8988T (cell line): ENCODE measurements around the gene SHC2.
"Not testable (repeated sequence)": the region's sequence is repeated elsewhere in the genome, so short reads cannot be mapped to it uniquely, and the experiment has no call there.

Experiments used
- DNase-seq: peaks from one replicate; pipeline ENCODE4 v3.0.0; 2011

SHC2 gene

DNA sequence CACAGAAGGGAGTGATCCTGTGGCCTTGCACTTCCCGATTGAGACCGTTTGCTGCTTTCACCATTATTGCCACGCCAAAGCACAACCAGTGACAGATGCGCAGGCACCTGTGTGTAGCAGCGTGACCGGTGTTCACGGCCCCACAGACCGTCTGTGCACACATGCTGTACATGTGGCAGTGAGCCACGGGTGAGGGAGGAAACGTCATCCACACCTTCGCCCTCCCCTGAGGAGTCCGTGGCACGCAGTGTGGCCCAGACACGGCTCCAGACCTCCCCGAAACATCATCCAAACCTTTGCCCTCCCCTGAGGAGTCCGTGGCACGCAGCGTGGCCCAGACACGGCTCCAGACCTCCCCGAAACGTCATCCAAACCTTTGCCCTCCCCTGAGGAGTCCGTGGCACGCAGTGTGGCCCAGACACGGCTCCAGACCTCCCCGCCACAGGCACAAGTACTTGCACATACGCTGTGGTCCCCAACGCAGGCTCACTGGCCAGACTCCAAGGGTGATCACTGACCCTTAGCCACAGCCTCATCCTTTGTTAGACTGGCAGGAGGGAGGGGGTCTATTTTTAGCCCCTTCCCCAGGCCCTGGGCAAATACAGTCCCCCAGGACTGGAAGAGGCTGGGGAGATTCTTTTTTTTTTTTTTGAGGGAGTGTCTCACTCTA lies 7.9 kb upstream of the SHC2 start:
- no peak for DNase-seq

DNA sequence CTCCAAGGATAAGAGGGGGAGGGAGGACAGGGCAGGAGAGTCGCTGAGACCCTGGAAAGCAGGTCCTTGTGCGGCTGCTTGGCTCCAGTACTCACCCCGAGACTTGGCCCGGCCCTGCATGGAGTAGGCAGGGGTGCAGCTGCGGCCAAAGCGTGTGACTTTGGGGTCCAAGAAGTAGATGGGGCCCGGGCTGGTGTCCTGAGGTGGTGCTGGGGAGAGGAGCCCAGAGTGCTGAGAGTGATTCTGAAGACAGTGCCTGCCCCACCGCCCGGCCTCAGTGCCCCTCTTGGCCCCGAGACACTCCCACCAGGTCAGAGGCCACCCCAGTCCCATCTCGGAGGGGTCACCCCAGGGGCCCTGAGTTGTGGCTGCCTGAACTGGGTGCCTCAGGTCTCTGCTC lies 6.7 kb upstream of the SHC2 start:
- no peak for DNase-seq

DNA sequence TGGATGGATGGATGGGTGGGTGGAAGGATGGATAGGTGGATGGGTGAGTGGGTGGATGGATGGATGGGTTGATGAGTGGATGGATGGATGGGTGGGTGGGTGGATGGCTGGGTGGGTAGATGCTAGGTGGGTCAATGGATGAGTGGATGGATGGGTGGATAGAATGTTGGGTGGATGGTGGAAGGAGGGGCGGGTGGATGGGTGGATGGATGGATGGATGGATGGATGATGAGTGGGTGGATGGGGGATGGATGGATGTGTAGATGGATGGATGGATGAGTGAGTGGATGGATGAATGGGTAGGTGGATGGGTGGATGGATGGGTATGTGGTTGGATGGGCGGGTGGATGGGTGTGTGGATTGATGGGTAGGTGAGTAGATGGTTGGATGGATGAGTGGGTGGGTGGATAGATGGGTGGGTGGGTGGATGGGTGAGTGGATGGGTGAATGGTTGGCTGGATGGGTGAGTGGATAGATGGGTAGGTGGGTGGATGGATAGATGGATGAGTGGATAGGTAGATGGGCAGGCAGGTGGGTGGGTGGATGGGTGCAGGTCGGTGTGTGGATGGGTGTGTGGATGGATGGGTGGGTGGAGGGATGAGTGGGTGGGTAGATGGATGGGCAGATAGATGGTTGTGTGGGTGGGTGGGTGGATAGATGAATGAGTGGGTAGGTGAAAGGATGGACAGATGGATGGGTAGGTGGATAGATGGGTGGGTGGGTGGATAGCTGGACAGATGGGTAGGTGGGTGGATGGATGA lies 4.4 kb upstream of the SHC2 start:
- no peak for DNase-seq

GRCh38 chr19:464208-464545 lies 3.3 kb upstream of the SHC2 start:
- DNase-seq: no peak

DNA sequence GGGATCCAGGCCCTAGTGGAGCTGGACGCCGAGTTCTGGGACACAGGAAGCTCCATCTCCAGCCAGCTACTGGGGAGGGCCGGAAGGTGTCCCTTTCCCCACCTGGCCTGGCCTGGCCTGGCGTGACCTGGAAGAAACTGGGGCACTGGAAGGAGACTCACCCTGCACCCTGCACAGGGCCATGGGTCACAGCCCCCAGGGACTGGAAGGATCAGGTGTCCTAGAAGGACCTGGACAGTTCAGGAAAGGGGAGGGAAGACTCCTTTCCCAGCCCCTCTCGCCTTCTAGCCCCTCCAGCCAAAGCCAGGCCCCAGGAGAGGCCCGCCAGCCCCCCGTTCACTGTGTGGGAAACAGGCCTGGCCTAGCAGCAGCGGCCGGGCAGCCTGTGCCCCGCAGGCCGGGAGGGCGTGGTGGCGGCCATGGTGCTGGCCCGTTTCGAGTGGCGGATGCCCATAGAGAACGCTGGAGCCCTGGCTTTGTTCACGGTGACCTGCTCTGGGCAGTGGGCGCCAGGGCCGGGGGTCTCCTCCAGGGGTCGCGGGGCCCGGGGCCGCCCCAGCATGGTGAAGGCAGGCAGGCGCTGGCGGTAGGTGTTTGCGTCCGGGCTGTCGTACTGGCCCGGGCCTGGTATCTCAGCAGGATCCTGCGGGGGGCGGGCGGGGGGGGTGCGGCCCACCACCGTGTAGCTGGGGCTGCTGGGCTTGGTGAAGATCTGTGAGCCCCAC lies 2.8 kb upstream of the SHC2 start:
- DNase-seq: no peak

DNA sequence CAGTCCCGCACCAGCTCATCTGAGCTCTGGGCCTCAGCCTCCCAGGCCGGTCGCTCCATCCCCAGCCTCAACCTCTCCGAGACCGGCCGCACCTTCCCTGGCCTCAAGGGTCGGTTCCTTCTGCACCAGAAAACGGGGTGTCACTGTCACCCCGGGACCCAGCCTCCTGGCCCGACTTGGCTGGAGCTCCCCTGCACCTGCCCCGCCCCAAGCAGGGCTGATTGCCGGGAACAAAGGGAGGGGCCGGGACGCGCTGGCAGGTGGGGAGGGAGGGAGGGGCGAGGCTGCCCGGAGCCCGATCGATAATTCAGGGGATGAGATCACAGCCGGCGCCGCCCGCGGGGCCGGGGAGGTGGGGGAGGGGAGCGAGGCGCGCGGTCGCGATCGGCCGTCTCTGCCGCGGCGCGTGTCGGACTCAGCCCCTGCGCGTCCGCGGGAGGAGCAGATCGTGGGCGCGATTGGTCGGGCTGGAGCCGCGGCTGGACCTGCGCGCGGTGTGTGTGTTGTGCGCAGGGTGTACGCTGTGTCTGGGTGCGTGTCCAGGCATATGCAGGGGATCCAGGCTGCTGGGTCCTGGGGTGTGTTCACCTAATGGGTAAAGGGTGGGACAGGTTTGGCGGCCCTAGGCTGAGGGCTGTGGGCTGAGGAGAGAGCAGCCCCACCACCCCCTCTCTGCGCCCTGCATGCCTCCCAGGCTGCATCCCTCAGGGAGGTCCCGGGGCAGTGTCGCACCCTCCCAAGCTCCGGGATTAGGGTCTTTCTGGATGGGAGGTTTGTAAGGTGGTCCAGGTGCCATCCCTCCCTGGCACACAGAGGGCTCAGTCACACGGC lies 1.1 kb upstream of the SHC2 start:
- DNase-seq: no peak

DNA sequence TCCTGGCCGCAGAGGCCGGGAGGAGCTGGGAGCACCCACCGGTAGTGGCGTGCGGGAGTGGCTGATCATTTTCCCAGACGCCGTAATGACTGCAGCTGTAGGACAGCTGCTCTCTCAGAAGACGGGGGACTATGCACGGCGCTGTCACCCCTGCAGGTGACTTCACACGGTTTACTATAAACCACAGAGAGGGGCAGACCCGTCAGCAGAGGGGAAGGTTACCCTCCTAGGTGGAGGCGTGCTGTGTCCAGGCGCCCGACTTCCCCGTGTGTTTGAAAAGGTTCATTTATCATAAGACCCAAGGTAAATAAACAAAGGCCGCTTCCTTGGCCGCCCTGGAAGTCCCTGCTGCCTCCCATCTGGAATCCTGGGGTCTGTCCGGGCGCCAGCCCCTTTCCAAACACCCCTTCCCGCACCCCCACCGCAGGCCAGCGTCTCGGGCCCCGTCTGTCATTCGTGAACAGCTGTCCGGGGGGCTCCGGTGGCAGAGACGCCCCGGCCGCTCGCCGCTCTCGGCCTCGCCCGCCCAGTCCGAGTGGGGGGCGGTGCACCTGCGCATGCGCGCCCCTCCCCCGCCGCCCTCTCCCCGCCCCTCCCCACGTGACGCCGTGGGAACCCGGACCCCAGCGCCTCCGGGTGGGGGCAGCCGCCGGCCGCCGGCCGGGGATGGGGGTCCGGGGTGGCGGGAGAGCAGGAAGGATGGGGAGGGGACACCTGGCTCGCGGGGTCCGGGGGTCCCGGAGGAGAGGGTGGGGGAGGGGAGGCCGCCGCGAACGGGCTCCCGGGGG lies 915 bp downstream of the SHC2 start:
- DNase-seq: peak; percentile 98

- DNase-seq: no peak
These were observed 2.5 kb downstream of the SHC2 start for GRCh38 chr19:458091-459042.

GRCh38 chr19:457636-458035 lies 3.2 kb downstream of the SHC2 start:
- no peak for DNase-seq

- no peak for DNase-seq
These were observed 4.2 kb downstream of the SHC2 start for GRCh38 chr19:456547-457110.

DNA sequence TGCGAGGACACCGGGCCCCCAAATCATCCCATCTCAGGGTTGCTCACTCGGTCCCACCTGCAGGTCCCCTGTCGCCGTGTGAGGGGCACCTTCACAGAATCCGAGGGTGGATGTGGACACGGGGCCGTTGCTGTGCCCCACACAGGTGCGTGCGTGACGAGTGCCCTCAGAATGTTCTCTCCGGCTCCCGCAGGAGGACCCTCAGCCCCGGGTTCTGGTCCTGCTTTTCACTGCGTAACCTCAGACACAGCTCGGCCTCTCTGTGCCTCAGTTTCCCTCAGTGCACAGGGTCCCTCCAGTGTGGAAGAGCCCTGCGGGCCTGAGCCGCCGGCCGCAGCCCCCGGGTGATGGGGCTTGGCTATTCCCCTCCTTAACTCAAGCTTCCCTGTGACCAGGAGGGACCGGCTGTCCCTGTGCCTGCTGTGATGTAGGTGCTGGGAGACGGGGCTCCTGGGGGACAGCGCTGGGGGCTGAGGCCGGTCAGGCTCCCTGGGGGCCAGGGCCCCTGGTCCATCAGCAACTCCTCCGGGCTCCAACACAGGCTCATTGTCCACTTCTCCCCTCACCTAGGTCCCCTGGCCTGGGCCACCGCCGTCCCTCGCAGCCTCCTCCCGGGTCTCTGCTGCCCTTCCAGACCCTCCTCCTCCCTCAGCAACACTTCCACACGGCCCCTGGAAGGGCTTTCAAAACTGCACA lies 4.8 kb downstream of the SHC2 start:
- no peak for DNase-seq

DNA sequence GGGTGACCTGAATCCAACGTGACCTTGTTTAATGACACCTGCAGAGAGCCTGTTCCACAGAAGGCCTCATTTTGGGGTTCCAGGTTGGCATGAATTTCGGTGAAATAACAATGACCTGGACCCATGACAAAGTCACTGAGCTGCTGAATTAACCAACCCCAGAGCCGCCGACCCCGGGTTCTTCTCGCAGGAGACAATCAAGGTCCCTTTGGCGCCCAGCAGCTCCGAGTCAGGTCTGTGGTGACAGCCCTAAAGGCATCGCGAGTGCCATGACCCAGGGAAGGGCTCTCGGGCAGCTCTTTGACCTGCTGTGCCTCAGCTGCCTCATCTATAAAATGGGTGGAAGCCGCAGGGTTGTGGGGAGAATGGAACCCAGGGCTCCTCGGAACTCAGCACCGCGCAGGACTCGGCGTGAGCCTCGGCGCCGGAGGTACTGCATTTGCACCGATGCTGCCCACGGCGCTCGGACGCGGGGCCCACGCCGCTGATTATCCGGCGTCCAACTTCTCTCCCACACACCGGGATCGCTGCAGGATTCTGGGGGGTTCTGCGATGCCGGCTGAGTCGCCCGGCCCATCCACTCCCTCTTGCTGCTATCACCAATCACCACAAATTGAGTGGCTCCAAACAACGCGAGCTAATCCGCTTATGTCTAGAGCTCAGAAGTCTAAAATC lies 5.7 kb downstream of the SHC2 start:
- DNase-seq: no peak

DNA sequence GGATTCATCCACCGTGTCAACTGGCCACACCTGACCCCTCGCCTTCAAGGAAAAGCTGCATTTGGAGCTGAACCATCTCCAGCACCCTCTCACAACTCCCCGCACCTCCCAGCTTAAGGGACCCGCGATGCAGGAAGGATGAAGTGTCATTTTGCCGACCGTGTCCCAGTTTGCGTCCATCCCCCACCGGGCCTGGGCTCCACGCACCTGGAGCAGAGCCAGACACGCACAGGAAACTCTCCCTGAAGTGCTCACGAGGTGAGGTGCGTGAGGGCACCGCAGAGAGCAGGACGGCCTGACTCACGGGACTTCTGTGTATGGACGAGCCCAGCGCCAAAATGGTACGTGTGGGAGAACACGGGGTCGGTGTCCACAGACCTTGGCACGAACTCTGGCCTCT lies 7.2 kb downstream of the SHC2 start:
- no peak for DNase-seq

GRCh38 chr19:452829-453228 lies 8.0 kb downstream of the SHC2 start:
- DNase-seq: no peak

DNA sequence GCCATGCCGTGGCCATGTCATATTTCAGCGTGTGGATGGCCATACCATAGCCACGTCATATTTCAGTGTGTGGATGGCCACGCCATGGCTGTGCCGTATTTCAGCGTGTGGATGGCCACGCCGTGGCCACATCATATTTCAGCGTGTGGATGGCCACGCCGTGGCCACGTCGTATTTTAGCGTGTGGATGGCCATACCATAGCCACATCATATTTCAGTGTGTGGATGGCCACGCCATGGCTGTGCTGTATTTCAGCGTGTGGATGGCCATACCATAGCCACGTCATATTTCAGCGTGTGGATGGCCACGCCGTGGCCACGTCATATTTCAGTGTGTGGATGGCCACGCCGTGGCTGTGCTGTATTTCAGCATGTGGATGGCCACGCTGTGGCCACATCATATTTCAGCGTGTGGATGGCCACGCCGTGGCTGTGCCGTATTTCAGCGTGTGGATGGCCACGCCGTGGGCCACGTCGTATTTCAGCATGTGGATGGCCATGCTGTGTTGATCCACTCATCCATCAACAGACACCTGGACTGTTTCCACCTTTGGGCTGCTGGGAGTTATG lies 9.8 kb downstream of the SHC2 start:
- DNase-seq: not testable (repeated sequence)

DNA sequence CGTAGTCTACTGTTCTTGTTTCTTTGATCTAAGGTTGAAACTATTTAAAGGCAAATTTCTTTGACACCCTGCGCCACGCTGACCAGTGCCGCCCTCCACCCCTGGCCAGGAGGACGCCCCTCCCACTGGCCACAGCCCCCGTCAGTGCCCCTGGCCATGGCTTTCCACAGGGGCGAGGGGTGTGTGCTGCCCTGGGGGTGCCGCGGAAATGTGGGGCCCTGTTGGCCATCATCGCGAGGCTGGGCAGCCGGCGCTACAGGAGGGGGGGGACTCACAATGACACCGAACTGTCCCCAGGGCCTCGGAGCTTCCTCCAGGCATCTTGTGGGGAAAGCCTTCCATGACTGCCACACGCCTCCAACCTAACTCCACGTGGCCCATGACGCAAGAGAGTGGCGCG lies 10.9 kb downstream of the SHC2 start:
- DNase-seq: no peak

DNA sequence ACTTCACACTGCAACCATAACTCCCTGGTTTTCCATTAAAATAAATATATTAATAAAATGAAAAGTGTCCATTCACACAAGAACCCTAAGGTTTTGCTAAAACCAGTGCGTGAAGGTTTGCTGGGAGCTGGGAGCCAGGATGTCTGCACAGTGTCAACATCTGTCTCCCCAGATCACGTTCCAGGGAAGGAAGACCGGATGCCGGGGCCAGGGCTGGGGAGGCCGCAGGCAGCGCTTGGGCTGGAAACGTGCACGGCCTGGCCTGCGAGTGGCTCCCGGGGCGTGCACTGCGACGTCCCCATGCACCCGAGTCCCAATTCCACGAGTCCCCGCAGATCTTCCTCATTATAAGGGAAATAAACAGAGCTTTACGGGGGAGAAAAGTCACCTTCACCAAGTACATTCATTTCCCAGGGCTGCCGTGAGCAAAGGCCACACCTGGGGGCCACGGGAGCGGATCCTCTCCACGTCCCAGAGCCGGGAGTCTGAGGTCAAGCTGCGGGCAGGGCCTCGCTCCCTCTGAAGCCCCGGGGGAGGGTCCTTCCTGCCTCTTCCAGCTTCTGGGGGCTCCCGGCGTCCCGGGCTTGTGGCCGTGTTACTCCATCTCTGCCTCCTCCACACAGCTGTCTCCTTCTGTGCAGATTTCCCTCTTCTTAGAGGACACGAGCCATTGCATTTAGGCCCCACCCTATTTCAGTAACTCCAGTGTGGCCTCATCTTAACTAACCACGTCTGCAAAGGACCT lies 12.8 kb downstream of the SHC2 start:
- no peak for DNase-seq

- no peak for DNase-seq
These were observed 13.8 kb downstream of the SHC2 start for GRCh38 chr19:447064-447426.
